GM12878 (cell line): ENCODE results near the gene ANKRD33B. TPM values are rescaled to one million over a fixed set of nuclear protein-coding genes. Genes with fewer than 3 reads are reported as not detected.

Source experiments
- ATF3 ChIP-seq: IDR thresholded peaks from 2 replicates; pipeline ENCODE4 v1.6.1; 2011; ENCODE audit warnings: low read depth, mild to moderate bottlenecking, low read length, moderate library complexity, borderline replicate concordance; ENCODE audit errors: extremely low read depth
- BACH1 ChIP-seq: fragments of 450-650 bp; IDR thresholded peaks from 2 replicates; pipeline ENCODE4 v1.6.1; 2017; ENCODE audit warnings: mild to moderate bottlenecking, borderline replicate concordance
- CEBPB ChIP-seq, 2 experiments: fragments of 150-350 bp in 1 of 2; IDR thresholded peaks; 2 replicates each; pipeline ENCODE4 v1.6.1; 2012 to 2014; ENCODE audit warnings: low read depth in 2 of 2, low read length in 2 of 2, borderline replicate concordance in 1 of 2, inconsistent platforms in 1 of 2
- CHD4 ChIP-seq: fragments of 200-600 bp; sonication (generic); IDR thresholded peaks from 2 replicates; pipeline ENCODE4 v1.6.1; 2016; ENCODE audit warnings: mild to moderate bottlenecking
- E4F1 ChIP-seq: fragments of 450-650 bp; IDR thresholded peaks from 2 replicates; pipeline ENCODE4 v1.6.1; 2018; ENCODE audit warnings: borderline replicate concordance, mild to moderate bottlenecking; ENCODE audit not compliant: partially characterized antibody
- GABPA ChIP-seq: IDR thresholded peaks from 2 replicates; pipeline ENCODE4 v1.6.1; 2014; ENCODE audit warnings: antibody characterized with exemption, low read depth, mild to moderate bottlenecking, inconsistent platforms
- JUNB ChIP-seq: IDR thresholded peaks from 2 replicates; pipeline ENCODE4 v1.6.1; 2016; ENCODE audit warnings: antibody characterized with exemption, mild to moderate bottlenecking
- JUND ChIP-seq: IDR thresholded peaks from 2 replicates; pipeline ENCODE4 v1.6.1; 2012; ENCODE audit warnings: low read depth, mild to moderate bottlenecking, low read length, improper control_type of control experiment, moderate library complexity
- NR2C1 ChIP-seq: fragments of 450-650 bp; IDR thresholded peaks from 2 replicates; pipeline ENCODE4 v1.6.1; 2017; ENCODE audit warnings: antibody characterized with exemption, mild to moderate bottlenecking, moderate library complexity
- PKNOX1 ChIP-seq: fragments of 450-650 bp; IDR thresholded peaks from 2 replicates; pipeline ENCODE4 v1.6.1; 2016; ENCODE audit warnings: mild to moderate bottlenecking
- PML ChIP-seq: IDR thresholded peaks from 2 replicates; pipeline ENCODE4 v1.6.1; 2012; ENCODE audit warnings: low read length, inconsistent platforms
- RELB ChIP-seq: fragments of 450-650 bp; IDR thresholded peaks from 2 replicates; pipeline ENCODE4 v1.6.1; 2017; ENCODE audit warnings: low read depth, mild to moderate bottlenecking, moderate library complexity
- SMARCA5 ChIP-seq: fragments of 450-650 bp; IDR thresholded peaks from 2 replicates; pipeline ENCODE4 v1.6.1; 2017; ENCODE audit warnings: mild to moderate bottlenecking
- USF1 ChIP-seq: IDR thresholded peaks from 2 replicates; pipeline ENCODE4 v1.6.1; 2011; ENCODE audit warnings: borderline replicate concordance, low read depth, mild to moderate bottlenecking, moderate library complexity, mixed read lengths, low read length; ENCODE audit not compliant: insufficient read depth; ENCODE audit errors: extremely low read length
- ZBTB4 ChIP-seq: fragments of 450-650 bp; formaldehyde crosslinking; IDR thresholded peaks from 2 replicates; pipeline ENCODE4 v1.4.0; 2022; ENCODE audit warnings: mild to moderate bottlenecking, moderate library complexity
- ZNF274 ChIP-seq: IDR thresholded peaks from one replicate; pipeline ENCODE4 v1.8.0; 2011; ENCODE audit not compliant: insufficient read length, insufficient read depth
- polyA plus RNA-seq, 11 experiments: library from polyadenylated mRNA; depleted of rRNA in 4 of 11; unstranded in 6 of 11; stranded (reverse) in 5 of 11; fragments of >200 nt; fragmentation: Nextera tagmentation in 4 of 11; fragmentation: Illumina TruSeq in 1 of 11; extraction: Ambion mirVana in 4 of 11; extraction: Trizol in 1 of 11; gene quantifications; 1 replicate in 1 of 11; 2 replicates in 10 of 11; pipeline versions ENCODE4 v1.2.1 to v1.2.3, GENCODE V29; 2011 to 2016; ENCODE audit warnings: inconsistent platforms in 2 of 11, missing spikeins in 2 of 11, low read depth in 1 of 11
- total RNA-seq, 4 experiments: library from RNA; depleted of rRNA in 3 of 4; stranded (reverse); fragments of >200 nt in 3 of 4; fragmentation: Illumina TruSeq in 1 of 4; extraction: Trizol in 1 of 4; gene quantifications; 2 replicates each; pipeline versions ENCODE4 v1.2.1 to v1.2.3, GENCODE V29; 2013 to 2021

The ANKRD33B gene
- total and polyA plus RNA-seq, 10 of the 15 experiments (the other 5 are each of a cell fraction or from before 2014, with no cell fraction given) = 4.9 to 61.6 (median 15.6) TPM

- TF ChIP-seq E4F1 (no peak), RELB (no peak), NR2C1 (no peak), ATF3 (no peak), JUNB (no peak), CHD4 (no peak), PKNOX1 (no peak), GABPA (no peak), PML (no peak), JUND (no peak), ZNF274 (no peak), CEBPB (IDR thresholded peaks at IDR 0.05; ENCODE audit: borderline replicate concordance in 1 of 2, low read depth in 2 of 2, low read length in 2 of 2) (no peak), SMARCA5 (no peak), ZBTB4 (CRISPR knock-in tag) (no peak), USF1 (no peak), BACH1 (no peak)
Measured at GRCh38 chr5:10556289-10556807, 7.5 kb upstream of the ANKRD33B start (continued).
